ENCODE data around the gene TNS3. TPM values are rescaled to one million over a fixed set of nuclear protein-coding genes. Genes with fewer than 3 reads are reported as not detected.

The TNS3 gene
- total RNA-seq, 3 donors from 2014 or later: 69.1 to 98.9 (median 69.9) TPM

GRCh38 chr7:47376991-47377616 lies 204.8 kb downstream of the TNS3 start:
- no peak overlapping the region for H3K4me3 ChIP-seq
- peaks cover 47% of the 10 kb centered on the region for H3K4me1 ChIP-seq (ENCODE audit: low read depth)
- intact Hi-C loops (cut with DNase I, micrococcal nuclease): no loop called here
- H3K9me3 ChIP-seq: no peaks in the 10 kb centered on the region
- H3K36me3 ChIP-seq (ENCODE audit: low read depth): no peaks in the 10 kb centered on the region
- TF ChIP-seq CTCF (IDR thresholded peaks at IDR 0.05): no peak
- DNase-seq (no peak), ATAC-seq (peak; percentile 4)

GRCh38 chr7:47375121-47375938 lies 206.6 kb downstream of the TNS3 start:
- no peak for ATAC-seq
- H3K9me3 ChIP-seq: no peaks in the 10 kb centered on the region
- intact Hi-C loops (cut with DNase I, micrococcal nuclease): no loop called here
- H3K4me1 ChIP-seq (ENCODE audit: low read depth): peaks cover 50% of the 10 kb centered on the region
- no peaks in the 10 kb centered on the region for H3K36me3 ChIP-seq (ENCODE audit: low read depth)
- no peak overlapping the region for H3K4me3 ChIP-seq
- TF ChIP-seq CTCF (IDR thresholded peaks at IDR 0.05): no peak
- DNase-seq: no peak

- no peak overlapping the region for H3K4me3 ChIP-seq
- no peaks in the 10 kb centered on the region for H3K9me3 ChIP-seq
- H3K36me3 ChIP-seq (ENCODE audit: low read depth): no peaks in the 10 kb centered on the region
- no peak for ATAC-seq
- no peak for DNase-seq
- intact Hi-C loops (cut with DNase I, micrococcal nuclease): no loop called here
- no peak for TF ChIP-seq CTCF (IDR thresholded peaks at IDR 0.05)
- H3K4me1 ChIP-seq (ENCODE audit: low read depth): peaks cover 44% of the 10 kb centered on the region
Observed at GRCh38 chr7:47374538-47374937, 207.4 kb downstream of the TNS3 start.

GRCh38 chr7:47373871-47374451 lies 207.9 kb downstream of the TNS3 start:
- TF ChIP-seq CTCF (IDR thresholded peaks at IDR 0.05): no peak
- no peak for ATAC-seq
- H3K36me3 ChIP-seq (ENCODE audit: low read depth): no peaks in the 10 kb centered on the region
- no peak for DNase-seq
- peaks cover 41% of the 10 kb centered on the region for H3K4me1 ChIP-seq (ENCODE audit: low read depth)
- H3K9me3 ChIP-seq: no peaks in the 10 kb centered on the region
- H3K4me3 ChIP-seq: no peak overlapping the region
- intact Hi-C loops (cut with DNase I, micrococcal nuclease): no loop called here

GRCh38 chr7:47371733-47372368 lies 210.1 kb downstream of the TNS3 start:
- H3K36me3 ChIP-seq (ENCODE audit: low read depth): no peaks in the 10 kb centered on the region
- ATAC-seq: peak; percentile 90

More at GRCh38 chr7:47371733-47372368, 210.1 kb downstream of the TNS3 start:
- Histone ChIP-seq H3K4me3 (no peak overlapping the region), H3K9me3 (no peaks in the 10 kb centered on the region), H3K4me1 (ENCODE audit: low read depth) (peaks cover 27% of the 10 kb centered on the region)
- TF ChIP-seq CTCF (IDR thresholded peaks at IDR 0.05): no peak
- intact Hi-C loops (cut with DNase I, micrococcal nuclease): no loop called here
- peak; percentile 91 to 96 (median 95) for DNase-seq

Data from mucosa of descending colon (tissue), 3 donors.